Measurements from ENCODE around the gene ISG20L2.

DNA sequence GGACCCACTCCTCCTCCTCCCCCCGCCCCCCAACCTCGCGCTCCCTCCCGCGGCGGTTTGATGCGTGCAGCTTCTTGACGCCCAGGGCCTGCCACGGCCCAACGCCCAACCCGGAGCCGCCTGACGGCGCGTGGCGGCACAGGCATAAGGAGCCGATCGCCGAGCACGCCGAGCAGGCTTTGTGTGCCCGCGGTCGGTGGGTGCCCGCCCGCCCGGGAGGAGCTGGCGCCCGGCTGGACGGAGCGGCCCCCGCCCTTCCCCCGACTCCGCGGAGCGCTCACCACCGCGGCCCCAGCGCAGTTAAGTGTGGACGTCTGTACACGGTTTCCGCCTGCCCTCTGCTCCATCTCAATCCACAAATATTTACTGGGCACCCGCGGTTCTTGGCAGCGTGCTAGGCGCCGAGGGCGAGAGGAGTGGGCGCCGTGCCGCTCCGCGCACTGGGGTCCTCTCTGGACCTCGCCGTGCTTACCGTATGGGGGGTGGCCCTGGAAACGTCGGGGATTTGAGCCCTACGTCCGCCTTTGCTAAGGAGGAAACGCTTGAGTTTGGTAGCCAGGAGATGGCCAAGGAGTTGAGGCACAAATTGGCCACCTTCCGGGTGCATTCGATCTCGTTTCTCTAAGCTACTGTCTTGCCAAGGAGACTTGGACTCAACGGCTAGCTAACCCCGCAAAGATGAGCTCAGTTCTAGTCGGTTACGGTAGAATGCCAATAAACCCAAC lies 23.4 kb upstream of the ISG20L2 start:
- TF ChIP-seq, protein P1, sequence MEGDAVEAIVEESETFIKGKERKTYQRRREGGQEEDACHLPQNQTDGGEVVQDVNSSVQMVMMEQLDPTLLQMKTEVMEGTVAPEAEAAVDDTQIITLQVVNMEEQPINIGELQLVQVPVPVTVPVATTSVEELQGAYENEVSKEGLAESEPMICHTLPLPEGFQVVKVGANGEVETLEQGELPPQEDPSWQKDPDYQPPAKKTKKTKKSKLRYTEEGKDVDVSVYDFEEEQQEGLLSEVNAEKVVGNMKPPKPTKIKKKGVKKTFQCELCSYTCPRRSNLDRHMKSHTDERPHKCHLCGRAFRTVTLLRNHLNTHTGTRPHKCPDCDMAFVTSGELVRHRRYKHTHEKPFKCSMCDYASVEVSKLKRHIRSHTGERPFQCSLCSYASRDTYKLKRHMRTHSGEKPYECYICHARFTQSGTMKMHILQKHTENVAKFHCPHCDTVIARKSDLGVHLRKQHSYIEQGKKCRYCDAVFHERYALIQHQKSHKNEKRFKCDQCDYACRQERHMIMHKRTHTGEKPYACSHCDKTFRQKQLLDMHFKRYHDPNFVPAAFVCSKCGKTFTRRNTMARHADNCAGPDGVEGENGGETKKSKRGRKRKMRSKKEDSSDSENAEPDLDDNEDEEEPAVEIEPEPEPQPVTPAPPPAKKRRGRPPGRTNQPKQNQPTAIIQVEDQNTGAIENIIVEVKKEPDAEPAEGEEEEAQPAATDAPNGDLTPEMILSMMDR (IDR thresholded peaks at IDR 0.05), result no peak
- TF ChIP-seq POLR2A (IDR thresholded peaks at IDR 0.05) (peak; percentile 27 to 37), POLR2AphosphoS5 (IDR thresholded peaks at IDR 0.05) (peak; percentile 61 to 88 (median 77))
